Endothelial cell of umbilical vein (primary cell): Measurements from ENCODE around the gene DCUN1D1. TPM values are rescaled to one million over a fixed set of nuclear protein-coding genes. Genes with fewer than 3 reads are reported as not detected.

Source experiments
- BruUV-seq: library from RNA; stranded (reverse); fragments of 400-500 nt; replicated peaks from 2 replicates; lab custom pipeline; 2021; lab: Mats Ljungman, UMichigan
- CTCF ChIA-PET: fragments of 300-600, 350-600 bp; sonication (Branson Sonifier 250); formaldehyde crosslinking; loops from one replicate; lab custom pipeline; 2021; ENCODE audit warnings: antibody characterized with exemption, inconsistent platforms; lab: Charles Lee
- POLR2A ChIA-PET: fragments of 300-600, 350-600 bp; sonication (Branson Sonifier 250); formaldehyde crosslinking; loops from one replicate; lab custom pipeline; 2021; ENCODE audit warnings: antibody characterized with exemption, inconsistent platforms; lab: Charles Lee
- DNase-seq: peaks from one replicate; pipeline ENCODE4 v3.0.0-alpha.2; 2011; ENCODE audit warnings: low read depth, low spot score
- FAIRE-seq: peaks from 2 replicates; lab custom pipeline; 2011; peaks lifted over from hg19 to GRCh38; lab: Jason Lieb, UNC
- H2AFZ ChIP-seq: 2 replicates; pipeline ENCODE4 v1.6.0; 2012; ENCODE audit warnings: low read depth, low read length, control low read depth, inconsistent platforms
- H3K27ac ChIP-seq: 2 replicates; pipeline ENCODE4 v1.5.1; 2011; ENCODE audit warnings: low read depth, mild to moderate bottlenecking, control low read depth, low read length, moderate library complexity; ENCODE audit not compliant: insufficient read depth
- H3K27me3 ChIP-seq, 2 experiments: 2 replicates each; pipeline versions ENCODE4 v1.6.0 to v1.6.1; 2011; ENCODE audit warnings: low read length in 2 of 2, mixed read lengths in 1 of 2; ENCODE audit not compliant: control insufficient read depth in 2 of 2, insufficient read depth in 2 of 2
- H3K36me3 ChIP-seq, 2 experiments: 2 replicates in 1 of 2; 3 replicates in 1 of 2; pipeline ENCODE4 v1.5.1; 2011; ENCODE audit warnings: low read length in 2 of 2, mild to moderate bottlenecking in 1 of 2, moderate library complexity in 1 of 2; ENCODE audit not compliant: control insufficient read depth in 2 of 2, insufficient read depth in 2 of 2; ENCODE audit errors: extremely low read depth in 1 of 2
- H3K4me1 ChIP-seq: 3 replicates; pipeline ENCODE4 v1.5.1; 2011; ENCODE audit warnings: mild to moderate bottlenecking, low read length; ENCODE audit not compliant: control insufficient read depth, insufficient read depth; ENCODE audit errors: extremely low read depth
- H3K4me2 ChIP-seq: 2 replicates; pipeline ENCODE4 v1.6.1; 2011; ENCODE audit warnings: low read length, control low read depth, mixed read lengths; ENCODE audit not compliant: insufficient read depth
- H3K4me3 ChIP-seq, 3 experiments: fragments of 200-600 bp in 1 of 3; sonication (generic), shearing (Covaris generic) in 1 of 3; replicated peaks in 1 of 3; 2 replicates each; pipeline ENCODE4 v1.5.1; 2011 to 2016; ENCODE audit warnings: control low read depth in 3 of 3, low read length in 3 of 3, mild to moderate bottlenecking in 2 of 3, inconsistent platforms in 1 of 3, low read depth in 1 of 3, moderate library complexity in 1 of 3; ENCODE audit not compliant: insufficient read depth in 1 of 3
- H3K79me2 ChIP-seq: 2 replicates; pipeline ENCODE4 v1.6.0; 2012; ENCODE audit warnings: low read length, inconsistent platforms; ENCODE audit not compliant: control insufficient read depth, insufficient read depth
- H3K9ac ChIP-seq: replicated peaks from 2 replicates; pipeline ENCODE3; 2011; ENCODE audit warnings: low read length, control low read depth; ENCODE audit not compliant: insufficient read depth; ENCODE audit errors: extremely low read depth
- H3K9me1 ChIP-seq: replicated peaks from 3 replicates; pipeline ENCODE4 v1.6.0; 2011; ENCODE audit warnings: mild to moderate bottlenecking, low read length; ENCODE audit not compliant: control insufficient read depth, insufficient read depth; ENCODE audit errors: extremely low read depth
- H3K9me3 ChIP-seq: replicated peaks from 2 replicates; pipeline ENCODE4 v1.5.1; 2012; ENCODE audit warnings: low read length, inconsistent platforms; ENCODE audit not compliant: control insufficient read depth, insufficient read depth
- H4K20me1 ChIP-seq: replicated peaks from 2 replicates; pipeline ENCODE3; 2011; ENCODE audit warnings: mild to moderate bottlenecking, low read length; ENCODE audit not compliant: control insufficient read depth, insufficient read depth; ENCODE audit errors: extremely low read depth
- CTCF ChIP-seq, 2 donors: IDR thresholded peaks; 1 replicate in 1 of 2; 2 replicates in 1 of 2; pipeline ENCODE4 v1.5.1; 2011; ENCODE audit warnings: low read length in 2 of 2, mild to moderate bottlenecking in 2 of 2, moderate library complexity in 2 of 2, control low read depth in 1 of 2, inconsistent platforms in 1 of 2, low read depth in 1 of 2; ENCODE audit not compliant: insufficient read depth in 1 of 2; ENCODE audit errors: extremely low read depth in 1 of 2
- FOS ChIP-seq: IDR thresholded peaks from 2 replicates; pipeline ENCODE4 v1.6.1; 2011; ENCODE audit warnings: mild to moderate bottlenecking, low read length, moderate library complexity, borderline replicate concordance; ENCODE audit not compliant: insufficient read depth
- JUN ChIP-seq: IDR thresholded peaks from 2 replicates; pipeline ENCODE4 v1.6.1; 2011; ENCODE audit warnings: borderline replicate concordance, low read depth; ENCODE audit not compliant: insufficient read length, insufficient read depth
- MYC ChIP-seq: IDR thresholded peaks from one replicate; pipeline ENCODE4 v1.6.1; 2011; ENCODE audit warnings: mild to moderate bottlenecking, low read depth, low read length
- dilution Hi-C: fragments of 300-500 bp; cut with MboI; formaldehyde crosslinking; loops from one replicate; pipeline ENCODE4 v1.15.0; 2019; ENCODE audit warnings: low sequenced_read_pairs; ENCODE audit not compliant: extremely low pct_ligation_motif_present
- intact Hi-C: fragments of 100-400 bp; cut with micrococcal nuclease; formaldehyde crosslinking; loops from one replicate; pipeline ENCODE4 v1.10.0; 2022
- polyA plus RNA-seq, 4 experiments: library from polyadenylated mRNA; depleted of rRNA in 3 of 4; stranded (reverse) in 3 of 4; unstranded in 1 of 4; fragments of >200 nt; gene quantifications; 2 replicates each; pipeline versions ENCODE4 v1.2.1 to v1.2.3, GENCODE V29; 2011 to 2012; ENCODE audit warnings: missing spikeins in 1 of 4
- total RNA-seq: library from RNA; stranded (reverse); gene quantifications from 2 replicates; pipeline ENCODE4 v1.2.3, GENCODE V29; 2021

DCUN1D1 gene
- total and polyA plus RNA-seq, 2 donors (not counting 3 experiments of a cell fraction or from before 2014, with no cell fraction given), result 4.9 to 41.3 TPM

GRCh38 chr3:182925330-182925943 is 54.9 kb downstream of the DCUN1D1 start:
- H4K20me1 ChIP-seq, result no peaks in the 10 kb centered on the region
- H3K4me2 ChIP-seq, result no peak overlapping the region
- no peak overlapping the region for H3K27ac ChIP-seq
- DNase-seq (no peak), FAIRE-seq (no peak)
- ChIA-PET POLR2A (no interaction called here), CTCF (interaction anchor here (1.2 to 1.4 kb wide), 3 partner anchors 8 to 16 kb away, joined by 3 to 4 read pairs (median 3); no protein-coding TSS in a partner anchor)
- no peak overlapping the region for H3K9ac ChIP-seq
- no peak overlapping the region for H3K4me3 ChIP-seq
- dilution Hi-C loops, result no loop called here
- H2AFZ ChIP-seq, result no peak overlapping the region
- H3K79me2 ChIP-seq, result no peaks in the 10 kb centered on the region
- no peaks in the 10 kb centered on the region for H3K9me3 ChIP-seq
- intact Hi-C loops, result no loop called here
- no peaks in the 10 kb centered on the region for H3K27me3 ChIP-seq
- BruUV-seq, result no TSS peak
- no peaks in the 10 kb centered on the region for H3K9me1 ChIP-seq
- TF ChIP-seq MYC, result no peak
- no peak for TF ChIP-seq JUN
- TF ChIP-seq CTCF (IDR thresholded peaks at IDR 0.05; ENCODE audit: extremely low read depth in 1 of 2, insufficient read depth in 1 of 2, low read depth in 1 of 2, low read length in 2 of 2), result no peak
- H3K36me3 ChIP-seq, result no peaks in the 10 kb centered on the region
- H3K4me1 ChIP-seq, result no peaks in the 10 kb centered on the region

GRCh38 chr3:182921665-182922355 is 58.5 kb downstream of the DCUN1D1 start:
- Histone ChIP-seq H3K4me2 (no peak overlapping the region), H3K79me2 (no peaks in the 10 kb centered on the region), H3K9me3 (no peaks in the 10 kb centered on the region), H3K9ac (no peak overlapping the region), H3K27ac (no peak overlapping the region), H4K20me1 (no peaks in the 10 kb centered on the region), H3K9me1 (no peaks in the 10 kb centered on the region), H3K27me3 (no peaks in the 10 kb centered on the region), H3K4me1 (no peaks in the 10 kb centered on the region), H3K4me3 (no peak overlapping the region), H2AFZ (no peak overlapping the region), H3K36me3 (no peaks in the 10 kb centered on the region)
- ChIA-PET POLR2A (interaction anchor here (0.6 kb wide), 1 partner anchor 12 kb away, joined by 6 read pairs; no protein-coding TSS in a partner anchor), CTCF (interaction anchor here (1.2 to 2.1 kb wide), 3 partner anchors 12 to 47 kb away, joined by 4 to 7 read pairs (median 5); no protein-coding TSS in a partner anchor)
- FAIRE-seq, result no peak
- no peak for DNase-seq
- intact Hi-C loops (no loop called here), dilution Hi-C loops (no loop called here)
- no TSS peak for BruUV-seq
- no peak for TF ChIP-seq FOS
